ENCODE data around the gene USP38.

DNA sequence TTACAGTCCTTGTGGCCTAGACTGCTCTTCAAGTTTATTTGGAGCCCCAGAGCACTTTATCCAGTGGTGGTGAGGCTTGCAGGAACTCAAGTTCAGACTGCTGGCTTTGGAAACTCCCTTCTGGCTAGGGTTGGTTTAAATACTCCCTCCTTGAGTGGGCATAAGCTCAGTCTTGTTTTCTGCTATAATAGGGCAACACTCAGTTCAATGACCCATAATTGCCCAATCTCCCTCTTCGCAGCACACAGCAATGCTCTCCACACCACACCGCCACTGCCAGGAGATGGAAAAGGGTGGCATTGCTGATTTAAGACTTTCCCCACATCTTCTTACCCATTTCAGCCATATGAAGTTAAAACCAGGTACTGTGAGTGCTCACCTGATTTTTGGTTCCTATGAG is 27.9 kb upstream of the USP38 start:
- TF ChIP-seq MAX (IDR thresholded peaks at IDR 0.05; ENCODE audit: low read depth) (no peak), SIN3A (IDR thresholded peaks at IDR 0.05; ENCODE audit: borderline replicate concordance, low read depth, low read length) (no peak)

All from SK-N-SH (cell line).